Smooth muscle cell of the brain vasculature (primary cell): ENCODE measurements around the gene KIF1A.

Experiments used
- DNase-seq: peaks from one replicate; pipeline ENCODE4 v3.0.0-alpha.2; 2012; ENCODE audit warnings: low read depth, low spot score

Gene KIF1A, protein sequence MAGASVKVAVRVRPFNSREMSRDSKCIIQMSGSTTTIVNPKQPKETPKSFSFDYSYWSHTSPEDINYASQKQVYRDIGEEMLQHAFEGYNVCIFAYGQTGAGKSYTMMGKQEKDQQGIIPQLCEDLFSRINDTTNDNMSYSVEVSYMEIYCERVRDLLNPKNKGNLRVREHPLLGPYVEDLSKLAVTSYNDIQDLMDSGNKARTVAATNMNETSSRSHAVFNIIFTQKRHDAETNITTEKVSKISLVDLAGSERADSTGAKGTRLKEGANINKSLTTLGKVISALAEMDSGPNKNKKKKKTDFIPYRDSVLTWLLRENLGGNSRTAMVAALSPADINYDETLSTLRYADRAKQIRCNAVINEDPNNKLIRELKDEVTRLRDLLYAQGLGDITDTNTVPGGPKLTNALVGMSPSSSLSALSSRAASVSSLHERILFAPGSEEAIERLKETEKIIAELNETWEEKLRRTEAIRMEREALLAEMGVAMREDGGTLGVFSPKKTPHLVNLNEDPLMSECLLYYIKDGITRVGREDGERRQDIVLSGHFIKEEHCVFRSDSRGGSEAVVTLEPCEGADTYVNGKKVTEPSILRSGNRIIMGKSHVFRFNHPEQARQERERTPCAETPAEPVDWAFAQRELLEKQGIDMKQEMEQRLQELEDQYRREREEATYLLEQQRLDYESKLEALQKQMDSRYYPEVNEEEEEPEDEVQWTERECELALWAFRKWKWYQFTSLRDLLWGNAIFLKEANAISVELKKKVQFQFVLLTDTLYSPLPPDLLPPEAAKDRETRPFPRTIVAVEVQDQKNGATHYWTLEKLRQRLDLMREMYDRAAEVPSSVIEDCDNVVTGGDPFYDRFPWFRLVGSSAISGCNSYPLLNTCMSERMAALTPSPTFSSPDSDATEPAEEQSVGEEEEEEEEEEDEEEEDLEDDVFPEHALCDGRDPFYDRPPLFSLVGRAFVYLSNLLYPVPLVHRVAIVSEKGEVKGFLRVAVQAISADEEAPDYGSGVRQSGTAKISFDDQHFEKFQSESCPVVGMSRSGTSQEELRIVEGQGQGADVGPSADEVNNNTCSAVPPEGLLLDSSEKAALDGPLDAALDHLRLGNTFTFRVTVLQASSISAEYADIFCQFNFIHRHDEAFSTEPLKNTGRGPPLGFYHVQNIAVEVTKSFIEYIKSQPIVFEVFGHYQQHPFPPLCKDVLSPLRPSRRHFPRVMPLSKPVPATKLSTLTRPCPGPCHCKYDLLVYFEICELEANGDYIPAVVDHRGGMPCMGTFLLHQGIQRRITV (N-terminal part only)

DNA sequence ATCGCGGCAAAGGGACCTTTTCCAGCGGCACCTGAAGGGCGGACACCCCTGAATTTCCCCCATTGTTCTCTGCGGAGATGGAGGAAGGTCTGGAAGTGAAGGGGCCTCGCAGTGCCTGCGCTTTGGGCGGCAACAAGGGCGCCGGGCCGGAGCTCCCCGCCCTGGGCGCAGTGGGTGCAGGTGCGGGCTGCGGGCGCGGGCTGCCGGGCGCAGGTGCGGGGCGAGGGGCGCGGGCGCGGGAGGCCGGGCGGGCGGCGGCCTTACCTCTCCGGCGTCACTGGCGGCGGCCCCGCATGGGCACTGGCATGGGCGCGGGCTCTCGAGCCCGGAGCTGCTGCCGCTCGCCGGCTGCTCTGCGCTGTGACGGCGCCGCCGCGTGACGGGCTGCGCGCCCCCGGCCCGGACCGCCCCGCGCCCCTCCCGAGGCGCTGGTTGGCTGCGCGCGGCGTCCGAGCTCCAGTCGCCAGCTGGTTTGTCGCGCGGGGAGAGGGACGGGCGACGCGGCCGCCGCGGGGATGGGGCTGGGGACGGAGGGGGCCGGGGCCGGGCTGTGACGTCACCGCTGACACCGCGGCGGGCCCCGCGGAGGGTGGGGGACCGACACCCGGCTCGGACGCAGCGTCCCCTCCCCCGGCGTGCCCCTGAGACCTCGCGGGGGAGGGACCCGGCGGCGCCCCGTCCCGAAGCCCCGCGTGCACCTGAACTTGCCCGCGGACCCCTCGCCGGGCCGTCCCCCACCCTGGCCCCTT, at the start of gene KIF1A:
Gene KIF1A, minus strand, starts transcription at position 362 of the 749 bp plus-strand sequence. CDS start 22,467 bp downstream, outside the sequence.
- no peak for DNase-seq

DNA sequence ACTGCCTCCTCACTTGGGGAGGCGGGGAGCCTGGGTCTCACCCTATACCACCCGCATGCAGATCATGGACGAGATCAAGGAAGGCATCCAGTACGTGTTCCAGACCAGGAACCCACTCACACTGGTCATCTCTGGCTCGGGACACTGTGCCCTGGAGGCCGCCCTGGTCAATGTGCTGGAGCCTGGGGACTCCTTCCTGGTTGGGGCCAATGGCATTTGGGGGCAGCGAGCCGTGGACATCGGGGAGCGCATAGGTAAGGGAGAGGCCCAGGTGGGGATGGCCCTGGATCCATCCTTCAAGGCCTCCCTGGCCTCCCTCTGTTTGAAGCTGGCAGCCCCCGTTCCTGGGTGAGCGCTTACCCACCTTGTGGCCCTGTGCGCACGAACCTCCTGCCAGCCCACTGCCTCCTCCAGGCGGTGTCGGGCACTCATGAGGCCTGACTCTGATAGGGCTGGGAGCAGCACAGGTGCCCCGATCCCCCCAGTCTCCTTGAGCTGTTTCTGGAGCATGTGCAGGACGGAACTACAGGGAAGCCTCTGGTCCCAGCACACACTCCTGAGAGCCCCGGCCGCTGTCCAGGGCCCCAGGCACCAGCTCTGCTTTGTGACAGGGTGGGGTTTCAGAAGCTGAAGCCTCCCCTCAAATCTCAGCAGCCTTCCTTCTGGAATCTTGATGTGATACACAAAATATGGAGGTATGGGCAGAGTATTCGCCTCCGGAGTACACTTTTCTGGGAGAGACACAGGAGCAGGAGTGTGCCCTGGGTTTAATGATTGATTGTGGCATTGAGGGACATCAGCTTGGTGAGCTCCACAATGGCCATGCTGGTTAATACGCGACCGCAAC, 49.3 kb upstream of the KIF1A start:
- no peak for DNase-seq

DNA sequence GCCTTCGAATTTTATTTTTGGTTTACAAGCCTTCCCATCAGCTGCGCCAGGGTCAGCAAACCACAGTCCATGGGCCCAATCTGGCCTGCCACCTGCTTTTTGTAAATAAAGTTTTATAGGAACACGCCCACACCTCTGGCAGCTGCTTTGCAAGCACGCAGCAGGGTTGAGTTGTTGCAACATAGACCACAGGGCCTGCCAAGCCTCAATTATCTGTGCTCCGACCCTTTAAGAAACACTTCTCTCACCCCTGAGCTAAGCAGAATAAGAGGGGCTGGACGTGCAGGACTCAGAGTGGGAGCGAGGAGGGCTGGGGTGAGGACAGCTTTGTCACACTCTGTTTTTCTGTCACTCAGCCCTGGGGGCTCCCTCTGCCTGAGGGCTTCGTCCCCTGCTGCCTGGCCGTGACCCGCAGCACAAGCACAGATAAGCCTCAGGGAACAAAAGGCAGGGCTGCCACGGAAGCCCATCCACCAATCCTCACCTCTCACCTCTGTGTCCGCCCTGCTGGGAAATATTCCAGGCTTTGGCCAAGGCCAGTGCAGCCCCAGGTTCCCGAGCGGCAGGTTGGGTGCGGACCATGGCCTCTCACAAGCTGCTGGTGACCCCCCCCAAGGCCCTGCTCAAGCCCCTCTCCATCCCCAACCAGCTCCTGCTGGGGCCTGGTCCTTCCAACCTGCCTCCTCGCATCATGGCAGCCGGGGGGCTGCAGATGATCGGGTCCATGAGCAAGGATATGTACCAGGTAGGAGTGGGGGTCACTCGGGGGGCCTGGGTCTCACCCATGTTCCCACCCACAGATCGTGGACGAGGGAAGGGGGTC, 48.5 kb upstream of the KIF1A start, which contains the start of gene AGXT:
Gene AGXT, plus strand, starts transcription at position 539 of the 823 bp plus-strand sequence. Its CDS starts 42 bp downstream, at position 581.
- DNase-seq = no peak

DNA sequence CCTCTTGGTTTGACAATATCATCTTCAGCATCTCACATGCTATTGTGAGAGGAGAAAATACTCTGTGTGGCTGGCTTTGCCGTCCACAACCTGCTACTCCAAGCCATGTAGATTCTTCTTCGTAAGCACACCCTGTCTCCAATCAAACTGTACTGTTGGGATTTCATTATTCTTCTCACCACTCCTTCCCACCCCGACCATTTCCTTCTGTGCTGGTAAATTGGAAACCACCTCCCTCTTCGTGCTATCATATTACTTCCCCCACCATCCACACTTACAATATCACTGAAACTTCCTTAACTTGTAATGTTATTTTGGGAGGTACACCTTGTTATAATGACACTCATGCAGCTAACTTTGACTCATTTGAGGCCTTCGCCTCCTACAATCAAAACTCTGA, 45.4 kb upstream of the KIF1A start:
- no peak for DNase-seq

DNA sequence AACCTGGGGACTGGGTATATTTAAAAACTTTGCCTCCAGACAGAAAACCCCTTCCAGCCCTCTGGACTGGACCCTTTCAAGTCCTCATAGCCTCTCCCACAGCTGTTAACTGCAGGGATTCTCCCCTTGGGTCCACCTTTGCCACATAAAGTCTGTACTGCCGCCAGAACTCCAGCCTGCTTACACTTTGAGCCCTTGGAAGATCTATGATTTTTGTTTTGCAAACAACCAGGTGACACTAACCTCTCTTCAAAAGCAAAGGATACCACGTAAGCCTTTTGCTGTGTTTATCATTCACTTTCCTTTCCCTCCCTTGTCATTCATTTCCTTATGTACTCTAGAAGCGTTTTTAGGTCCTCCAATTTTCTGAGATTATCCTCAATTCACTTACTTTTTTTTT, 44.5 kb upstream of the KIF1A start:
- DNase-seq = no peak

DNA sequence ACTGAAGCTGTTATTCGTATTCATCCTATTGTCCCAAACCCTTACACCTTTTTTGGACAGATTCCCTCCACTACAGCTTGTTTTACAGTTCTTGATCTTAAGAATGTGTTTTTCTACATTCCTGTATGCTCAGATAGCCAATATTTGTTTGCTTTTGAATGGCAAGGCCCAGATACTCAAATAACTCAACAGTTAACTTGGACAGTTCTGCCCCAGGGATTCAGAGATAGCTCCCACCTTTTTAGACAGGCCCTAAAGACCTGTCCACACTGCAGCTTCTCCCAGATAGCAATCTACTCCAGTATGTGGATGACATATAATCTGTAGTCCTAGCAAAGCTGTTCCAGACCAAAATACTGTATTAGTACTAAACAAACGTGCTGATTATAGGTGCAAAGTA, 41.5 kb upstream of the KIF1A start:
- no peak for DNase-seq

DNA sequence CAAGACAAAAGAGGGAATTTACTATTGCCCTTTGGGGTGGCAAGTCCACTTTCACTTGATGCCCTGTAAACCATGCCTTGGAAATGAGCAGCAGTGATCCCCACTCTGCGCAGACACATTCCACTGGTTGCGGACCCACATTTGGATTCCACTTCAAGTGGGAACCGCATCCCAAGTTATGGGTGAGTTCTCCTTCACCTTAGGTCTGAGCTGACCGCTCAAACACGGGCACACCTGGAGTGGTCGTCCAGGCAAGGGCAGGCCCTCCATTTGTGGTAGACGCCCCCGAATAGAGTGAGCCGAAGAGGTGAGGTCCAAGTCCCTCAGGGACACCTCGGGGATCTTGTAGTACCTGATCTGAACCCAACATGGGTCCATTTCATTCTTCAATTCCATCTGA, 38.9 kb upstream of the KIF1A start:
- DNase-seq = no peak

DNA sequence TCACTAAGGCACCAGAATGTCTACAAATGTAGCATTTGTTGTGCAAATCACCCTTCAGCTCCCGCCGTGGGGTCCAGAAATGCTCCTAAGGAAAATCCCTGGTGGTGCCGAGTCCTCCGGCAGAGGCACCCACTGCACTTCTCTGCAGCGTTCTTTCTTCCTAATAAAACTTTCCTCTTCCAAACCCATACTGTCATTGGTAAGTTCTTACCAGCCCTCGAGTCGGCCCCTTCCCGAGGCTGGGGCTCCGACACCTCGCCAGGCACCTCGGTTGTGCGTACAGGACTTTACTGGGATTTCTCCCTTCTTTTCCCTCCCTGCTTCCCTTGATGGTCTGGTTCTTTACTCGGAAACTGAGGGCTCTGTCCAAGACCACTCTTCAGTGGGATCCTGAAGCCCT, 38.3 kb upstream of the KIF1A start:
- no peak for DNase-seq

DNA sequence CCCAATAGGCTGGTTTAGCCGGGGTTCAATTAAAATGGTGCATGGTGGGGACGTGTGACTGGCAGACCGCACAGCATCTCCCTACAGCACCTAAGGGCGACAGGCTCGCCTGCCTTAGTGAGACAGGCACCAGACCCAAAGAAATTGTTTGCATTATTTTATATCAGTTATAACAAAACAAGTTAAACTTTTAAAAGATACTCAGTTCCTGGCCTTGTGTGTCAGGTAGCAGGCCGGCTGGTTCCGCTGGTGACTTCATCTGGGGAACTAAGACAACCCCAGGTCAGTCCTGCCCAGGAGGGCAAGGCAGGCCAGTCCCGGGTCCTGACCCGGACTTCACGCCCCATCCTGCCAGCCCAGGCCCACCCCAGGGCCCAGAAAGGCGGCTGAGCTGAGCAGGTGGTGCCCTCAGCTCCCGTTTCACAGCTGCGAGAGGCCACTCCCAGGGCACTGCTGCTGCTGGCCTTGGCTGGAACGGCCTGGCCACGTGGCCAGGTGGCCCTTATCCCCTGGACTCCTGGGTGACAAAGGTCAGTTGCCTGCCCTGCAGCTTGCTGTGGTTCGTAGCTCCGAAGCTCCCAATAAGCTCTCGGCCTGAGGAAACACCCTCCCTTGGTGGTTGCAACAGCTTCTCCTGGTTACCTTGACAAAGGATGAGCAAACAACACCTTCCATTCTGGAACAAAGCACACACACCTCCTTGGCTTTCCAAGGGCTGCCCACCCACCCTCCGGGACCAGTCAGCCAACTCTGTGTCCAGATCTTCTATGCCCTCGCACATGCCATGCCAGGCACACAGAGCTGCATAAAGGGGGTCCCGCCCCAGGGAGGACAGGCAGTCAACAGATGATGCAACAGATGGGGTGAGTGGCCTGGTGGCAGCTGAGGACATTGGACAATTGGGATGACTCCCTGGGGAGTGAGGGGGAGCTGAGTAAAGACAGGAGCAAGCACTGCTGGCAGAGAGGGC, 37.3 kb upstream of the KIF1A start:
- DNase-seq = no peak

DNA sequence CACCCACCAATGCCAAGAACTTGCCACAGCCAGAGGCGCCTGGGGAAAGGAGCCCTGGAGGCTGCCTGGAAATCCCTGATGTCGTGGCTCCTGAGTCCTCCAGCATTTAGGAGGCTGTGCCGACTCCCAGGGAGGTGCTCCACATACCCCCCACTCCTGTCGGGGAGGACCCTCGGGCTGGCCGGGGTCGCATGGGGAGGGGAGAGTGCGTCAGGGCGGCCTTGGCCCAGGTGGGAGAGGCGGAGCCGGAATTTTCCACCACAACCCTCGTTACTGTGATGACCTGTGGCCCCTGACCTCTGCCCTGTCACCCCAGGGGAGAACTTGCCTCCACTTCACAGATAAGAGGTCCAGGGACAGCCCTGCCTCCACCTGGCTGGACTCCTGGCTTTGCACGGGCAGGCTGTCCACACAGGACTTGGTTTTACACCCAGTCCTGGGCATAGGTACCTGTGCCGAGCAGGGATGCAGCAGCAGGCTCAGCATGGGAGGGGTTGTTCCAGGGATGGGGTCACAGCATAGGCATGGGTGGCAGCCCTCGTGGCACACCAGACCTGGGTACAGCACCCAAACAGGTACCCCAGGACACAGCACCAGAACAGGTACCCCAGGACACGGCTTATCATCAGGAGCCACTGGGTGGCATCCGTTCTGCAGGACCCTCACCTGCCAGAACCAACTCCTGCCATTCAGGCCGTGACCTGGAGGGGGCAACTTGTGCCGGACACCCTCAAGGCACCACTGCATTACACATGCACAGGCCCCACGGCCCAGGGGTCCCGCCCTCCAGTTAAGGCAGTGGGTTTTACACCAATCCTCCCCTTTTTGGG, 36.3 kb upstream of the KIF1A start:
- no peak for DNase-seq

DNA sequence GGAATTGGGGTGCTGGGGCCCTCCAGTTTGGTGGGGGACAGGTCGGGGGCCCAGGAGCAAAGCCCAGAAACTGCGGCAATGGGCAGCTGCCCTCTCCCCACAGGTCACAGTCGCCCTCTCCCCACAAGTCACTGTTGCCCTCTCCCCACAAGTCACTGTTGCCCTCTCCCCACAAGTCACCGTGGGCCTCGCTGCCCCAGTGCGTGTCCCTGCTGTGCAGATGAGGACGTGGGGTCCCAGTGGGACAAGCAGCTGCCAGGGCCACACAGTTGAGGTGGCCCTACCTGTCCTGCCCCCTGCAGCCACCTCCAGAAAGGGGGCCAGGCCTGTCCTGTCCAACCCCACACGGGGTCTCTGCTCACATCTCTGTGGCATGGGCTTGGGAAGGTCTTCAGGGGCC, 35.7 kb upstream of the KIF1A start:
- no peak for DNase-seq

DNA sequence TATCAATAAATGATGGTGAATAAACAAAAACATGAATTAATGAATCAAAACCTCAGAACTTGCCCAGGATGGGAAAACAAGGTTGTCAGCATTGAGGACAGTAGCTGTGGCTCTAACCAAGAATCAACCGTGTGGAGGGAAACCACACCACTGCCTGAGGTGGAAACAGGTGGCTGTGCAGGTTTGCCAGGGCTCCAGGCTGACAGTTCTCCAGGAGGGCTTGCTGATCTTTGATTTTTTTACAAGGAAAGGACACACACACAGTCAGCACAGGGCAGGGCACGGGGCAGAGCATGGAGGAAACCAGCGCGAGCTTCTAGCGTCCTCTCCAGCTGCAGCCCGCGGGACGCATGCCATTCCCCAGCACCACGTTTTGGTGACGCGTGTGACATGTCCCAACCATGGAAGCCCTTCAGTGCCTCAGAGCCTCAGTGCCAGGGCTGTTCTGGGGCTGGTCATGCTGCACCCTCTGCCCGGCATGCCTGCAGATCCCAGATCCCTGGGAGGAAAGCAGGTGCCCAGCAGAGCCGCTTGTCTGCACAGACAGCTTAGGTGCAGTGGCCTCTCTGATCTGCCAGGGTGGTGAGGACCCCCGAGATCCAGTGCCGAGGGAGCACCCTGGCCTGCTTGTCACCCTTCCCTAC, 32.8 kb upstream of the KIF1A start:
- DNase-seq = no peak

DNA sequence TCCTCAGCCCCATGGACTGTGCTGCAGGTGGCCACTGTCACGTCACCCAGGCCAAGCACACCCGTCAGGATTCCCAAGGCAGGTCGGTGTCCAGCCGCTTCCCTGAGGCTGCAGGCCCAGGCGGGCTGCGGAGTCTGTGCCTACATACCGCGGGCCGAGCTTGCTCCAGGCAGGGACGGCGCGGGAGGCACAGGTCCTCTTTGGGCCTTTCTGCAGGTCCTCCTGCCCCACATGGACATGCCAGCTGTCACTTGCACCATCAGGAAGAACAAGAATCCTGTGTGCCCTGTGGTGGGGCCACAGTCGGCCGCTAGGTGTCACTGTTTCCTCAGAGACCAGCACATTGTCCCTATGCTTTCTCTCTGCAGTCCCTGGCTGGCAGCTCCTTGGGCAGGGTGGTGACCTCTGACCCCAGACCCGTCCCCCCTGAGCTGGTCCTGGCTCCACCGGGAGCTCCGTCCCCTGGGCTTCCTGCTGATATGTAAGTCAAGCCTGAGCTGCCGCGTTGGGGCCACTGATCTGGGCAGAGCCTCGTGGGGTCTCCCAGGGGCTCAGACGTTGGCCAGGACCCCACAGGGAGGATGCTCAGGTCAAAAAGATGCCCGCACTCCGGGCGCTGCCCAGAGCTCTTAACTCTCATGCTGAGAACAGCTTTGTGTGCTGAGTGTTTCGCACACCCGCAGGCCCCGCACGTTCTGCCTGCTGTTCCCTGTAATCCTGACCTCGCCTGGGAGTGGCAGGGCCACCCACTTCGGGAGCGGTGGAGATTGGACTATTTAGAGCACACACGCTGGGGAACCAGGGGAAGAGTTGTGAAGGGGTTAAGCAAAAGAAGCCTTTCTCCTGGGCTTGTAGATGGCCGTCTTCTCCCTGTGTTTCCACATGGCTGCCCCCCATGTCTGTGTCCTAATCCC, 31.3 kb upstream of the KIF1A start:
- DNase-seq = peak; percentile 62

DNA sequence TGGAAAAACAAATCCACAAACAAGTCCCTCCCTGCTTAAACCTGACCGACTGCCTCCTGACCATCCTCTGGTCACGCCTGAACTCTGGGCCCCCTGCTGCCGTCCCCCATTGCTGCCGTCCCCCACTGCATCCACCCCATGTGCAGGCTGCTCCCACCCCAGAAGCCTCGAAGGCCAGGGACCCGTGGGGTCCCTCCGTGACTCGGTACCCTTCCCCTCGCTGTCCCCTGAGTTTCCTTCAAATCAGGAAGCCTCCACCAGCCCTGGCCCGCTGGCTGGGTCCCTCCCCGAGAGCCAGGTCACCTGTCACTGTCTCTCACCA, 30.7 kb upstream of the KIF1A start:
- DNase-seq = no peak

DNA sequence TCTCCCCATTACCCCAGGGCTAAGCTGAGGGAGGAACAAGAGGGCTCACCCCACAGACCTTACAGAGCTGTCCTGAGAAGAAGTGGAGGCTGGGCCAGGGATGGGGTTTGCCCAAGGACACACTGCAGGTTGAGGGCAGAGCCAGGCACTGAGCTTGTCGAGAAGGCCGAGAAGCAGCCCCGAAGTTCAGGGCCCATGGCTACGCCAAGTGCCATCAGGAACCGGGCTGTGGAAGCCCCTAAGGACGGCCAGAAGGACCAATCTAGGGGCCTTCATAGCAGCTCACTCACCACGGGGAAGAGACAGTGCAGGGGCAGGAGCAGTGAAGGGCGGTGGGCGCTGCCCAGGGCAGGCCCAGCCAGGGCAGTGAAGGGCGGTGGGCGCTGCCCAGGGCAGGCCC, 30.0 kb upstream of the KIF1A start:
- no peak for DNase-seq
